ENCODE results near the gene LIMK1.

The LIMK1 gene

GRCh38 chr7:74056096-74056915 lies 27.3 kb upstream of the LIMK1 start:
- no peak for DNase-seq

GRCh38 chr7:74057216-74057925 lies 26.2 kb upstream of the LIMK1 start:
- DNase-seq: no peak

- no peak for DNase-seq
Measured at GRCh38 chr7:74057987-74058386, 25.6 kb upstream of the LIMK1 start.

- DNase-seq: no peak
Measured at GRCh38 chr7:74058486-74058885, 25.1 kb upstream of the LIMK1 start.

- no peak for DNase-seq
Measured at GRCh38 chr7:74059037-74059436, 24.6 kb upstream of the LIMK1 start.

- no peak for DNase-seq
Measured at GRCh38 chr7:74059681-74060588, 23.7 kb upstream of the LIMK1 start.

- DNase-seq: no peak
Measured at GRCh38 chr7:74061840-74062539, 21.6 kb upstream of the LIMK1 start.

- no peak for DNase-seq
Measured at GRCh38 chr7:74063223-74063641, 20.4 kb upstream of the LIMK1 start.

GRCh38 chr7:74063646-74064045 lies 20.0 kb upstream of the LIMK1 start:
- DNase-seq: no peak

- DNase-seq: no peak
Measured at GRCh38 chr7:74064696-74065095, 18.9 kb upstream of the LIMK1 start.

- no peak for DNase-seq
Measured at GRCh38 chr7:74066626-74067025, 17.0 kb upstream of the LIMK1 start.

- DNase-seq: no peak
Measured at GRCh38 chr7:74068378-74069085, 15.1 kb upstream of the LIMK1 start.

GRCh38 chr7:74069086-74069541 lies 14.5 kb upstream of the LIMK1 start:
- no peak for DNase-seq

- DNase-seq: no peak
Measured at GRCh38 chr7:74069790-74070618, 13.6 kb upstream of the LIMK1 start.

- DNase-seq: no peak
Measured at GRCh38 chr7:74070619-74070921, 13.0 kb upstream of the LIMK1 start.

GRCh38 chr7:74071121-74071520 lies 12.5 kb upstream of the LIMK1 start:
- DNase-seq: no peak

- DNase-seq: no peak
Measured at GRCh38 chr7:74074770-74075169, 8.8 kb upstream of the LIMK1 start.

- DNase-seq: no peak
Measured at GRCh38 chr7:74078461-74078860, 5.1 kb upstream of the LIMK1 start.

- no peak for DNase-seq
Measured at GRCh38 chr7:74082770-74083116, 861 bp upstream of the LIMK1 start.

- DNase-seq: no peak
Measured at GRCh38 chr7:74083928-74084721, 521 bp downstream of the LIMK1 start.
